ENCODE results near the gene TAS1R3.

TAS1R3 gene

DNA sequence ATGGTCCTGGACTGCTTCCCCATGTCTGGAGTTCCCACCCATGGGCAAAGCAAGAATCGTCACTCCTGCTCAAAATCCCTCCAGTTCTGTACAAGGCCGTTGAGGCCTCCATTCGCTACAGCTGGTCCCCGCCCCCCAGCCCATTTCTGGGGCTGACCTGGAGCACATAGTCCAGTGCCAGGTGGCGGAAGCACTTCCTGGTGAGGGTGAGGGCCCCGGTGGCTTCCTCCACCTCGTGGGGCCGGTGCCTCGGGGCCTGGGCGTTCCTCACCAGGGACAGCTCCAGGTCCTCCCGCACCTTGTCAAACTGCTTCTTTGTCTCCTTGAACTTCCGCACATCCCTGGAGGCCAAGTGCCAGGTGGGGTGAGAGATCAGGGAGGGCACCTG lies 30.7 kb upstream of the TAS1R3 start:
- Mint-ChIP-seq H3K27me3 (no peaks in the 10 kb centered on the region), H3K36me3 (ENCODE audit: insufficient read depth) (no peaks in the 10 kb centered on the region), H3K9me3 (no peaks in the 10 kb centered on the region), H3K4me1 (ENCODE audit: low read depth in 2 of 2) (peaks cover 0 to 4% of the 10 kb centered on the region in 2 donors), H3K4me3 (no peak overlapping the region), H3K27ac (no peak overlapping the region)
- ATAC-seq (replicated peaks) (no peak), DNase-seq (no peak)

DNA sequence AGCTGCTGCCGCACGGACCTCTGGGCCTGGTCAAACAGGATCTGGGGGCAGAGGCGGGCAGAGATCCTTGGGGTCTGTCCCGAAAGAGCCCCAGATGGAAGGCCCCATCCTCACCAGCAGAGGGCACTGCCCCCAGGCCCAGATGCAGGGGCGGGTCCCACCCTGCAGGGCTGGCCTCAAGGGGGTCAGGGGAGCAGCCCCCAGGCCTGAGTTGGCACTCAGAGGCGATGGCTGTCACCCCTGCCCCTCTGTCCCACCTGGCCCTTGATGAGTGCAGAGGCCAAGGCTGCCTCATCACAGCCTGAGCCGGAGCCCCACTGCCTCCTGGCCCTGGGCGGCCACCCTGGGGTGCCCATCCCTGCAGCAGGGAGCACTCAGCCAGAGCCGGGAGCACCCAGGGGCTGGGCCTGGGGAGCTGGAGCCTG lies 29.1 kb upstream of the TAS1R3 start:
- Mint-ChIP-seq H3K27me3 (no peaks in the 10 kb centered on the region), H3K36me3 (ENCODE audit: insufficient read depth) (peaks cover 5% of the 10 kb centered on the region), H3K9me3 (no peaks in the 10 kb centered on the region), H3K4me1 (ENCODE audit: low read depth in 2 of 2) (peaks cover 14 to 18% of the 10 kb centered on the region in 2 donors), H3K4me3 (no peak overlapping the region), H3K27ac (no peak overlapping the region)
- no peak for ATAC-seq (replicated peaks)
- DNase-seq, result no peak

DNA sequence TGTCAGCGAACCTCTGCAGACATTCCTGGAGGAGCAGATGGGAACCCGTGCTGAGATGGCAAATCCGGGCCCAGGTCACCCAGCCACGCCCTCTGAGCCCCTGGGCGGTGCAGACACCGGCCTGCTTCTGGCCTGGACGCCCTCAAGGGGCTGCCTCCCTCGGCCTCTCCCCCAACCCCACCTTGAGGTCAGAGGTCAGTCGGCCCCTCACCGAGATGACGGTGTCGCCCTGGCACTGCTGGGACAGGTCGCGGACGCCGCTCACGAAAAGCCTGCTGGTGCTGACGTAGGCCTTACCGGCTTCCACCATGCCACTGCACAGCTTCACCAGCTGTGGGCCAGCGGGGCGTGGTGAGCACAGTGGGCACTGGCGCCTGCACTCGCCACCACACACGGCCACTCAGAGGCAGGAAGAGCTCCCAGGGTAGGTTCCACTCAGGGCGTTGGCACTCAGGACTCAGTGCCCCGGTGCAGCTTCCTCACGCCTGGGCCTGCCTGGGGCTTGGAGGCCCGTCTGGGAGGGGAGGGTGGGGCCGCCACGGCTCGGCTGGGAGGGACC lies 28.1 kb upstream of the TAS1R3 start:
- H3K27me3 Mint-ChIP-seq, result no peaks in the 10 kb centered on the region
- peaks cover 17 to 20% of the 10 kb centered on the region in 2 donors for H3K4me1 Mint-ChIP-seq (ENCODE audit: low read depth in 2 of 2)
- no peak for DNase-seq
- no peaks in the 10 kb centered on the region for H3K9me3 Mint-ChIP-seq
- peaks cover 8% of the 10 kb centered on the region for H3K36me3 Mint-ChIP-seq (ENCODE audit: insufficient read depth)
- ATAC-seq (replicated peaks), result no peak
- H3K27ac Mint-ChIP-seq, result no peak overlapping the region
- H3K4me3 Mint-ChIP-seq, result no peak overlapping the region

DNA sequence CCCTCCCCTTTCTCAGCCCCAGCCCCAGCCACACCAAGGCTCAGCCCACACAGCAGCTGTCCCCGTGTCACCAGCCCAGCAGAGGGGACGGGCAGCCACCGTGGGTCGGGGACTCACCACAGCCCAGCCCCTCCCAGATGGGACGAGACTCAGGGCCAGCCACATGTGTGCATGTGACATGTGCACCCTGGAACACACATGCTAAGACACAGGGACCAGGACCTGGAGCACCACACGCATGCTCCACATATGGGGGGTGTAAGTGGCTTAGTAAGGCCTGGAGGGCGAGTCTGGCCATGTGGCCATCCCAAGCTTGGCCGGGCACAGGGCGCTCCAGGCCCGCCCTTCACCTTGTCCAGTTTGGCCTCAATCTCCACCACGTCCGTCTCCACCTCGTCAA lies 27.3 kb upstream of the TAS1R3 start:
- no peak for ATAC-seq (replicated peaks)
- Mint-ChIP-seq H3K4me3 (no peak overlapping the region), H3K27ac (no peak overlapping the region), H3K27me3 (no peaks in the 10 kb centered on the region), H3K9me3 (no peaks in the 10 kb centered on the region), H3K36me3 (ENCODE audit: insufficient read depth) (peaks cover 15% of the 10 kb centered on the region), H3K4me1 (ENCODE audit: low read depth in 2 of 2) (peaks cover 17 to 20% of the 10 kb centered on the region in 2 donors)
- no peak for DNase-seq

DNA sequence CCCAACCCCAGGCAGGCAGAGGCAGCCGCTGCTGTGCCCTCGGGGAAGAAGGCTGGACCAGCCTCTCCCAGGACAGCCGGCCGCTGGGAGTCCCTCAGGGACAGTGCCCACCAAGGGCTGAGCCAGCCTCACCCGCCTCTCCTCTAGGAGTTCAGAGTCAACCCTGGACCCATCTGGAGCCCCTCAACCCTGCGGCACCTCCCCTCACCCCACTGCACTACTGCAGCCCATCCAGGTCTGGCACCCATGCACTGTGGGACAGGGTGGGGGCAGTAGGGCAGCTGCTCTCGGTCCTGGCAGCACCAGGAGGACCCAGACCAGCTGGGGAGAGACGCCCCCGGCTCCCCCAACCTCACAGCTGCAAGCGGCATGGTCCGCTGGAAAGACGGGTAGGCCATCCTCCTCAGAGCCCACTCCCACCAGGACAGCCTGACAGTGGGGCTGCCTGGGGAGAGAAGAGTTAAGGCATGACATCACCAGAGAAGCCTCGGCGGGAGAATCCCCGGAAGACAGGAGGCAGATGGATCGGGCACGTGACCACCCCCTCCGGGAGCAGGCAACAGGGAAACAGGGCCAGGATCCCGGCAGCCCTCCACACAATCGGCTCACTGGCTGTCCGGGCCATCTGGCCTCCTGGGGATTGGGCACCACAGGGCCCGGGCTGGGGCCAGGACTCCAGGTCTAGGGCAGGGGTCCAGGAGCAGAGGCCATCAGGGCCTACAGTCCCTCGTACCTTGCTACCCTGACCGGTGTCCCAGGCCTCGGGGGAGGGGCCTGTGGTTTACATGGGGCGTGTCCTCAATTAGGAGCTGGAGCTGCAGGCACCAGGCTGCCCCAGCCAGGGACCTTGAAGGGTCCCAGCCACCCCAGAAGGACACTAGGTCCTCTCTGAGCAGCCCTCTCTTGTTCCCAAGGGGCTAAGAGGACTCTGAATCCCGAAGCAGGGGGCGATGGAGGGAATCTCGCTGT lies 26.5 kb upstream of the TAS1R3 start:
- DNase-seq (no peak), ATAC-seq (replicated peaks) (no peak)
- Mint-ChIP-seq H3K27ac (peak overlapping the region in 1 of 2 donors; percentile 78), H3K4me3 (peak overlapping the region; percentile 80 to 84), H3K4me1 (ENCODE audit: low read depth in 2 of 2) (peaks cover 17 to 20% of the 10 kb centered on the region in 2 donors), H3K27me3 (no peaks in the 10 kb centered on the region), H3K36me3 (ENCODE audit: insufficient read depth) (peaks cover 19% of the 10 kb centered on the region), H3K9me3 (no peaks in the 10 kb centered on the region)

DNA sequence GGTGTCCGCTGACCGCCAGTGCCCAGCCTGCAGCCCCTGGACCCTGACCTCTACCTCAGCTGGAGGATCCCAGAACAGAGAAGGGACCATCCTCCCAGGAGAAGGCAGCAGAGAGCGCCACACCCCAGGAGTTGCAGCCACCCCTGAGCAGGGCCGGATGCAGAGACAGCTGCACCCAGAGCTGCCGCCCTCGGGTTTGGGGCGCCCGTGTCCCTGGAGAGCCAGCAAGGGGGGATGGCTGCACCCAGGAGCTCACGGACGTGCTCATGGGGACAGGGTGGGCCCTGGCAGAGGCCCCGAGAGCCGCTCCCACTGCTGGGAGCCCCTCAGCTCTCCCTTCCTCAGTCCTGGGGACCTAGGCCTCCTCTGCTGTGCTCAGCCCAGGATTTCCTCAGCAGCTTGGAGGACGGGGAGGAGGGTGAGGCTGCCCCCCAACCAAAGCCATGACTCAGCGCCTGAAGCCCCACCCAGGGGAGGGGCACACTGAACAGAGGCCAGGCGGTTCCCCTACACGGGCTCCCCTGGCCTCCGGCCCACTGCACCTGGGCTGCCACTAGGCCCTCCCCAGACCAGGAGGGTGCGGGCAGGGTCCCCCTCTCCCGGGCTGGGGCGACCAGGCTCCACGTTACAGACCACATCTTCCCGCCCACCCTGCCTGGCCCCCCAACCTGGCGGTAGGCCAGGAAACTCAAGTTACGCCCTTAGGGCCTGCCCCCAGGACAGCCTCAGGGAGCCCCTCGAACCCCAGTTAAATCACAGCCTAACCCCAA lies 25.6 kb upstream of the TAS1R3 start:
- Mint-ChIP-seq H3K36me3 (ENCODE audit: insufficient read depth) (peaks cover 28% of the 10 kb centered on the region), H3K9me3 (no peaks in the 10 kb centered on the region), H3K27me3 (no peaks in the 10 kb centered on the region), H3K4me1 (ENCODE audit: low read depth in 2 of 2) (peaks cover 17 to 20% of the 10 kb centered on the region in 2 donors), H3K27ac (peak overlapping the region; percentile 58 to 78), H3K4me3 (peak overlapping the region; percentile 80 to 84)
- DNase-seq, result peak; percentile 71 to 73 (median 72)
- peak; percentile 39 for ATAC-seq (replicated peaks)

DNA sequence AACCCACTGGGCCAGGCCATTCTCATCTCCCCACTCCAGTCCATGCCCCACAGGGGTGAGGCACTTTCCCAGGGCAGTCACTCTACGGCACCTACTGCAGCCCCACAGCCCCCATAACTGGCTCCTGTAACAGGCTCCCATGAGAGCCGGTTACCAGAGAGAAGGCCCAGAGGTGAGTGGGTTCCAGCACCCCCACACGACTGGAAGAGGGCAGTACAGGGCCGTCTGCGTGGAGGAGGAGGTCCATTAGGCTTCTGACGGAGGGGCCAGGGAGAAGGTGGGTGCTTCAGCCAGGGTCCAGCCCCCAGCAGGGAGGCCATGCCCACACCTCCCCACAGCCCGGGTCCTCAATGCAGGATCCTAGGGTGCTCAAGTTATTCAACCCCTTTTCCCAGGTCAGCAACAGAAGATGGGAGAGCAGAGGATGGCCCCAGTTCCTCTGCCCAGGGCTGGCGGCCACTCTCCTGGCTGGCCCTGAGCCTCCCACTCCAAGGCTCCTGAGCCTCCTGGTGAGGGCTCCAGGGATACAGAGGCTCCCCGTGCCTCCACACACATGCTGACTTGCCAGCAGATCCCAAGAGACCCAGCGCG lies 24.9 kb upstream of the TAS1R3 start:
- ATAC-seq (replicated peaks) (no peak), DNase-seq (no peak)
- peak overlapping the region; percentile 80 to 84 for H3K4me3 Mint-ChIP-seq
- H3K27me3 Mint-ChIP-seq, result no peaks in the 10 kb centered on the region
- no peaks in the 10 kb centered on the region for H3K9me3 Mint-ChIP-seq
- peaks cover 31% of the 10 kb centered on the region for H3K36me3 Mint-ChIP-seq (ENCODE audit: insufficient read depth)
- H3K27ac Mint-ChIP-seq, result peak overlapping the region; percentile 58 to 78
- H3K4me1 Mint-ChIP-seq (ENCODE audit: low read depth in 2 of 2), result peaks cover 17 to 20% of the 10 kb centered on the region in 2 donors

DNA sequence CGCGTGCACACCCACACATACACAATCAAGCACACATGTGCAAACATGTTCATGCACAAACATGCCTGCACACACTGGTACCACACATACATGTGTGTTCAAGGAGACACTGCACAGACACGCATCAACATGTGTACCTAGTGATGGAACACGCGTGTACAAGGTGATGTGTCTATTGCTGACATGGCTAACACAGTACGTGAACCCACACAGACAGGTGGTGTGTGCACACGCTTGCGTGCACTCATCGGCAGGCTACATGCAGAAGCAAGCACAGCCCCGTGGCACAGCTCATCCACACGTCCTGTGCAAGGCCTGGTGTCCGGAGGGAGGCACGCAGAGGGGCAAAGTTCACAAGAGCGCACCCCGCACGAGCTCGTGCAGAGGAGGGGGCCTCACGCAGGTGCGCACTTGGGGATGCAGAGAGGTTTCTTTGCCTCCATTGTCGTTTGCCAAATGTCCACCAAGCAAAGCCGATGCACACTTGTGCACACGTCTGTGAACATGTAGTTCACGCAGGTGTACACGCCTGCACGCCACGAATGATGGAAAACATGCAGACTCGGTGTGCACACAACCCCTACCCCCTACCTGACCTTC lies 24.3 kb upstream of the TAS1R3 start:
- ATAC-seq (replicated peaks) (no peak), DNase-seq (no peak)
- Mint-ChIP-seq H3K27ac (peak overlapping the region in 1 of 2 donors; percentile 78), H3K27me3 (no peaks in the 10 kb centered on the region), H3K9me3 (no peaks in the 10 kb centered on the region), H3K36me3 (ENCODE audit: insufficient read depth) (peaks cover 35% of the 10 kb centered on the region), H3K4me1 (ENCODE audit: low read depth in 2 of 2) (peaks cover 17 to 20% of the 10 kb centered on the region in 2 donors), H3K4me3 (peak overlapping the region; percentile 80 to 84)

DNA sequence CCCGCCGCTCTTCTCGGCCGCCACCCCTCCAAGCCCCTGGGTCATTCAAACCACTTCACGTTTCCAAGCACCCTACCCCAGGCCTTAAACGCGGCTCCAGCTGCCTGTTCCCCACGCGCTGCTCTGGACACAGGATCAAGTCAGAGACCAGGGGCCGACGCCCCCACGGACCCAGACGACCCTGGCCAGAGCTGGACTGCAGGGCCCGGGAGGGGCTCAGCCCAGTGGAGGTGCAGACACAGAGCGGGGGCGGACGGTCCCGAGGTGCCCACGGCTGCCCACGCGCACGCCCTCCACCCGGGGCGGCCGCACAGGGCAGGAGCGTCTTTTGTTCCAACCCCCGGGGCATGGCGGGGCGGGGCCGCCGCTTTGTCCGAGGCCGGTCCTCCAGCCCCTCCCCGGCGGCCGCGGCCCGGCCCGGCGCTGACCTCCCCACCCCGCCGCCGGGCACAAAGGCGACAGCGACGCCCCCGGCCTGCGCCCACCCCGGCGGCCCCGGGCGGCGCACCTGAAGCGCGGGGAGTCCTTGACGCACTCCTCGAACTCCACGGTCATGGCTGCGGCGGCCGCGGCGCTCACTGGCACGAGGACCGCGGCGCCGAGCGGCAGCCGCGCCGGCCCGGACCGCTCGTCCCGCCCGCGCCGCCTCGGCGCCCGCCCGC lies 23.7 kb upstream of the TAS1R3 start:
- ATAC-seq (replicated peaks), result no peak
- H3K27ac Mint-ChIP-seq, result peak overlapping the region in 1 of 2 donors; percentile 78
- DNase-seq, result peak in 1 of 3 experiments; percentile 16

DNA sequence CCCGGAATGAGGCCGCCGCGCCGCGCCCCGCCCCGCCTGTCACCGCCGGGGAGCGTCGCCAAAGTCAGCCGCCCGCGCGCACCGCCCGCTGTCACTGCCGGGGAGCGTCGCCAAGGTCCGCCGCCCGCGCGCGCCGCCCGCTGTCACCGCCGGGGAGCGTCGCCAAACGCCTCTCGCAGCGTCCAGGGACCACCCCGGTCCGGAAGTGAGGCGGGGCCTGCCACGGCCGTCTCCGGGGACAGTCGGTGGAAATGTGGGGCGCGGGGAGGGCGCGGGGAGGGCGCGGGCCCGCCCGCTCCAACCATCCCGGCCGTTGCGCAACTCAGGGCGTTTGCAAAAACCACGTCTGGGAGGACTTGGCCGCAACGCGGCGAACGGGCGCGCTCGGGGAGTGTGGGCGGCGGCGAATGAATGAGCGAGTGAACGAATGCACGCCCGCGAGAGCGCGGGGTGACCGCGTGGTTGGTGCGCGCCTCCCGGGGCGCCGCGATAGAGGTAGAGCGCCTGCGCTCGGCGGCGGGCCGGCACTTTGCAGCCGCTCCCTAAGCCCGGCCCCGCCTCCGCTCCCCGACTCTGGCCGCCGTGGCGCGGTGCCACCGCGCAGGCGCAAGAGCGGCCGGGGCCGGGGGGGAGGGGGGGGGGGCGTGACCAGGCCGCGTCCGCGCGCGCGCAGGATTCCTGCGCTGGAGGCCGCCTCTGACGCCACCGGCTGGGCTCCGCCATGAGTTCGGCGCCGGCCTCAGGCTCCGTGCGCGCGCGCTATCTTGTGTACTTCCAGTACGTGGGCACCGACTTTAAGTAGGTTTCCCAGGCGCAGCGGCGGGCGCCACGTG lies 22.9 kb upstream of the TAS1R3 start, which contains the start of the genes ACAP3 and PUSL1:
Gene ACAP3, minus strand, starts transcription at position 8 of the 833 bp plus-strand sequence. CDS start 115 bp downstream, outside the sequence.
Gene PUSL1, plus strand, starts transcription at position 675 of the 833 bp plus-strand sequence. Its CDS starts 47 bp downstream, at position 722.
- Mint-ChIP-seq H3K27me3 (no peaks in the 10 kb centered on the region), H3K4me1 (ENCODE audit: low read depth in 2 of 2) (peaks cover 17 to 20% of the 10 kb centered on the region in 2 donors), H3K27ac (peak within 1 kb of the TSS; percentile 75 to 78), H3K4me3 (peak within 1 kb of the TSS; percentile 80 to 84), H3K36me3 (ENCODE audit: insufficient read depth) (peaks cover 36% of the 10 kb centered on the region), H3K9me3 (no peaks in the 10 kb centered on the region)
- DNase-seq, result peak; percentile 86 to 89 (median 87)
- peak; percentile 69 for ATAC-seq (replicated peaks)

More for the DNA sequence above, 23.7 kb upstream of the TAS1R3 start:
- Mint-ChIP-seq H3K4me3 (peak overlapping the region; percentile 80 to 84), H3K9me3 (no peaks in the 10 kb centered on the region), H3K4me1 (ENCODE audit: low read depth in 2 of 2) (peaks cover 17 to 20% of the 10 kb centered on the region in 2 donors), H3K27me3 (no peaks in the 10 kb centered on the region), H3K36me3 (ENCODE audit: insufficient read depth) (peaks cover 35% of the 10 kb centered on the region)

DNA sequence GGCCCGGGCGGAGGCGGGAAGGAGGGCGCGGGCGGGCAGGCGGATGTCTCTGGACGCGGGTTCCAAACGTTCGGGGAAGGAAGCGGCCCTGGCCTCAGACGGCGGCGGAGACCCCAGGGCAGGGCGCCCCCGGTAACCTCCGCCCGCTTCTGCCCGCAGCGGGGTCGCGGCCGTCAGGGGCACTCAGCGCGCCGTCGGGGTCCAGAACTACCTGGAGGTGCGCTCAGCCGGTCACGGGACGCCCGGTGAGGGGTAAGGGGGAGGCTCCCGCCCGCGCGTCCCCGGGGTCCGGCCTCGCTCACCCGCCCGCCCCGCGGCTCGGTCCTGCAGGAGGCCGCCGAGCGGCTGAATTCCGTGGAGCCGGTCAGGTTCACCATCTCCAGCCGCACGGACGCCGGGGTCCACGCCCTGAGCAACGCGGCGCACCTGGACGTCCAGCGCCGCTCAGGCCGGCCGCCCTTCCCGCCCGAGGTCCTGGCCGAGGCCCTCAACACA lies 22.3 kb upstream of the TAS1R3 start:
- peaks cover 17 to 20% of the 10 kb centered on the region in 2 donors for H3K4me1 Mint-ChIP-seq (ENCODE audit: low read depth in 2 of 2)
- H3K36me3 Mint-ChIP-seq (ENCODE audit: insufficient read depth), result peaks cover 40% of the 10 kb centered on the region
- H3K4me3 Mint-ChIP-seq, result peak overlapping the region; percentile 79 to 80
- H3K9me3 Mint-ChIP-seq, result no peaks in the 10 kb centered on the region
- no peaks in the 10 kb centered on the region for H3K27me3 Mint-ChIP-seq
- DNase-seq (no peak), ATAC-seq (replicated peaks) (no peak)
- H3K27ac Mint-ChIP-seq, result peak overlapping the region; percentile 75 to 78

All from effector memory CD8-positive, alpha-beta T cell (primary cell).